ENCODE data around the gene FOXI1.

FOXI1 gene

DNA sequence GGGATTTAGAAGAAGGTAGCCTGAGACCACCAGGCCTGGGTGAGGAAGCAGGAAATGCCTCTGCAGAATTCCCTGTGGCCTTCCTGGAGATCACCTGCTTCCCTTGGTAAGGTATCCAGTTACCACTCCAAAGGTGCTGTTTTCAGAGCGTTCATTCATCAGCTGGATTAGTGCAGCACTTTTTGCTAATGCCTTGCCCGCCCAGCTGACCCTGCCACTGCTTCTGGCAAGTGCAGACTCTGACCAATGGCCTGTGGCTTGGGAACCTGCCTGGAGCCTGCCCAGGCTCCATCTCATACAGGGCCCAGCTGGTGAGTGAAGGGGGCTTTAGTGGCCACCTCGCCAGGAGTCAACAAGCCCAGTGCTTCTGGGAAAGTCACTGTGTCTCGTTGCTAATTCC, 48.6 kb downstream of the FOXI1 start:
- no peak for DNase-seq

DNA sequence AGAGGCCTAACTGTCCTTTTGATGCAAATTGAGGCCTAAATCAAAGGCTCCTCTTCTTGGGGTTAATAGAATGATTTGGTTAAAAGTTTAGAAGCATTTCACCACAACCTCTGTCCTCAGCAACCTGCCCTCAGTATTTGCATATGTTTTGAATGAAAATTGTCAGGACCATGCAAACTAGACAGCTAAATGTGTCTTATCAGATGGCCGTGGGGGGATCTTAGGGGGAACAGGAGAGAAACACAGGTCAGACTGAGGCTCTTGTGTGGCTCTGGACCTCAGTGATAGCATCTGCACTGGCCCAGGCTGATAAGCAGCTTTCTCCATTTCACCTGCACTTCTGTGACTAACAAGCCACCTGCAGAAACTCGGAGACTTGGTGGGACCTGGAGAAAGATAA, 49.0 kb downstream of the FOXI1 start:
- no peak for DNase-seq

DNA sequence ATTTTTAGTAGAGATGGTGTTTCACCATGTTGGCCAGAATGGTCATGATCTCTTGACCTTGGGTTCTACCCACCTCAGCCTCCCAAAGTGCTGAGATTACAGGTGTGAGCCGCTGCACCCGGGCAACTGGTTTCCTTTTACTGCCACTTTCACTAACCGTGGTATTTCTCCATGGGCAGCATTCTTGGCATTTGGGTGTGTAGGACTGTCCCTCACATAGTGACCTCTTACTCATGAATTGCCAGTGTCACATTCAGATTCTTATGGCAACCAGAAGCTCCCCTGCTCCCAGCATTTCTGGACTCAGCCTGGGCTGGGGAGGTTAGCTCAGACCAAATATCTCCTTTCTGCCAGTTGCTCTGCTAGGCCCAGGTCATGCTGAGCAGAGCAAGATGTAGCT, 50.1 kb downstream of the FOXI1 start:
- DNase-seq = no peak

DNA sequence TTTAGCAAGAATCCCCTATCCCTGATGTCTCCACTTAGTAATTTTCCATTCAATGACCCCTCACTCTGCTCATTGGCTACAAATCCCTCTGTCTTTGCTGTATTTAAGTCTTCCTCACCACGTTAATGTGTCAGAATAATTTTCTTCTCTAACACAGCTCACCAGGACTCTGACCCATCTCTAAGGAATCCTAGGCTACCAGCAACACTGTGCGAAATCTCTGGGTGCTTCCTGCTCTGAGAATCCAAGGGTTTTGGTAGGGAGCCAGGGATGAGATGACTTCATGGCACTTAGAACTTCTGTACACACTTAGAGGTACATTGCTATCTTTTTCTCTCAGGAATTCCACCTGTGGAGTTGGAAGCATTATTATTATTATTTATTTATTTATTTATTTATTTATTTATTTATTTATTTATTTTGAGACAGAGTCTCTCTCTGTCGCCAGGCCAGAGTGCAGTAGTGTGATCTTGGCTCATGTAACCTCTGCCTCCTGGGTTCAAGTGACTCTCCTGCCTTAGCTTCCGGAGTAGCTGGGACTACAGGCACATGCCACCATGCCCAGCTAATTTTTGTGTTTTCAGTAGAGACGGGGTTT, 53.5 kb downstream of the FOXI1 start:
- no peak for DNase-seq
